Dendritic cell treated with granulocyte-macrophage colony-stimulating factor and Interleukin-4, amounts not matched to agents 40 ng/mL and 50 ng/mL, for 4 days (primary cell): ENCODE results near the gene EVI2A.
"Not testable (repeated sequence)": the region's sequence is repeated elsewhere in the genome, so short reads cannot be mapped to it uniquely, and the experiment has no call there.

ENCODE experiments used
- H3K27ac Mint-ChIP-seq: one replicate; pipeline ENCODE4 v1.8.0; 2022; ENCODE audit warnings: mild to moderate bottlenecking, mixed read lengths
- H3K27me3 Mint-ChIP-seq: one replicate; pipeline ENCODE4 v1.8.0; 2022; ENCODE audit warnings: mild to moderate bottlenecking, mixed read lengths
- H3K36me3 Mint-ChIP-seq: one replicate; pipeline ENCODE4 v1.8.0; 2022; ENCODE audit warnings: low read depth, mixed read lengths
- H3K4me1 Mint-ChIP-seq: one replicate; pipeline ENCODE4 v1.8.0; 2022; ENCODE audit warnings: low read depth, mixed read lengths
- H3K4me3 Mint-ChIP-seq: one replicate; pipeline ENCODE4 v1.8.0; 2022; ENCODE audit warnings: mild to moderate bottlenecking, moderate library complexity, mixed read lengths
- H3K9me3 Mint-ChIP-seq: one replicate; pipeline ENCODE4 v1.8.0; 2022; ENCODE audit warnings: mixed read lengths
- intact Hi-C: fragments of 100-400 bp; cut with micrococcal nuclease; formaldehyde crosslinking; loops from one replicate; pipeline ENCODE4 v1.15.0; 2022

EVI2A gene, protein sequence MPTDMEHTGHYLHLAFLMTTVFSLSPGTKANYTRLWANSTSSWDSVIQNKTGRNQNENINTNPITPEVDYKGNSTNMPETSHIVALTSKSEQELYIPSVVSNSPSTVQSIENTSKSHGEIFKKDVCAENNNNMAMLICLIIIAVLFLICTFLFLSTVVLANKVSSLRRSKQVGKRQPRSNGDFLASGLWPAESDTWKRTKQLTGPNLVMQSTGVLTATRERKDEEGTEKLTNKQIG

DNA sequence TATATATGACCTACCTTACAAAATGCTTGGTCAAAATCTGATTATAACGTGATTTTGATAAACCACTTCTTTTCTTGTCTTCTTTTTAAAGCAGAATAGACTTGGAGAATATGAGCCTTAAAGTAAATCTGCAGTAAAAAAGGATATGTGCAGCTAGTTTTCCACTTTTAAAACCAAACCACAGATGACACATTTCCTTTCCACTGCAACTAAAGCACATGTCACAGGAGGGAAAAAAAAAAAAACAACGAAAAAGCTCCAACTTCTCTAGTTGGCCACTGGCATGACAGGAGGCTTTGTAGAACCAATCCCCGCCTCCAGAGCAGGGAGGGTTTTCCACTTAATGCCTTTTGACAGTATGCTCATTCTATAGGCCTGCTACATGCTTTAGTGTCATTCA, at the start of gene EVI2A:
Gene EVI2A, minus strand, starts transcription at position 142 of the 400 bp plus-strand sequence. CDS start 2,609 bp downstream, outside the sequence.
- Mint-ChIP-seq H3K4me1 (peaks cover 28% of the 10 kb centered on the region), H3K36me3 (peaks cover 31% of the 10 kb centered on the region), H3K27me3 (no peaks in the 10 kb centered on the region), H3K4me3 (peak within 1 kb of the TSS; percentile 69), H3K9me3 (no peaks in the 10 kb centered on the region), H3K27ac (peak within 1 kb of the TSS; percentile 87)
- intact Hi-C loops, result loop anchor here (5.0 kb wide), 2 partner anchors 51 to 369 kb away; no protein-coding TSS in a partner anchor

DNA sequence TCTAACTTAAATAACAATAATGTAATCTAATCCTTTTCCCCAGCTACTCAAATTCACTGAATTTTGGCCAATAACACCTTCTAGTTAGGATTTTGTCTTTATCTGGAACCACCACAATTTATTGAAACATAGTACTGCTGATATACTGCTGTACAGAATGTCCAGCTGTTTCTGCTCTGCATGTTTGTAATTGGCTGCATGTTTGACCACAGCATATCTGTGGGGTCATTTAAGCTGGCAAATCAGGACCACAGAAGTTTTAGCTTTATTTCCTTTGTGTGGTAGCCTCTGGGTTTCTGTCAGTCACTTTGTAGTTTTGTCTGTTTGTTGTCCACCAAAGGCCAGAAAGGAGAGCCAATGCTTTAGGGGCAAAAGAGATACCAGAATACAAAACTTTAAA, 47.8 kb upstream of the EVI2A start:
- Mint-ChIP-seq H3K27ac (no peak overlapping the region), H3K4me1 (peaks cover 26% of the 10 kb centered on the region), H3K4me3 (no peak overlapping the region), H3K9me3 (no peaks in the 10 kb centered on the region), H3K36me3 (peaks cover 17% of the 10 kb centered on the region), H3K27me3 (no peaks in the 10 kb centered on the region)
- intact Hi-C loops, result loop anchor here (10.0 kb wide), 1 partner anchor 64 kb away; no protein-coding TSS in a partner anchor

DNA sequence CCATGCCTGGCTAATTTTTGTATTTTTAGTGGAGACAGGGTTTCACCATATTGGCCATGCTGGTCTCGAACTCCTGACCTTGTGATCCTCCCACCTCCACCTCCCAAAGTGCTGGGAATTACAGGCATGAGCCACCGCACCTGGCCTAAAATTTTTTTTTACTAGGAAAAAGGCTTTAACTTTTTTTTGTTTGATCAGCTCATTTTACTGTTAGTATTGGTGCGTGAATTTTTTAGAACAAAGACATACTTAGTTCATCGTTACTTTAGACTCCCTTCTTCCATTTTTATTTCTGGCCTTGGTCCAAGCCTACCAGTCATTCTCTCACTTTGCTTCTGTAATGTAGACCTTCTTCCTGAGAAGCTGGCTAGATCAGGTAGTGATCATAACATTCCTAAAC, 44.7 kb upstream of the EVI2A start:
- no peaks in the 10 kb centered on the region for H3K9me3 Mint-ChIP-seq
- intact Hi-C loops, result loop anchor here (10.0 kb wide), 1 partner anchor 61 kb away; no protein-coding TSS in a partner anchor
- H3K27me3 Mint-ChIP-seq, result no peaks in the 10 kb centered on the region
- H3K4me3 Mint-ChIP-seq, result no peak overlapping the region
- peaks cover 44% of the 10 kb centered on the region for H3K36me3 Mint-ChIP-seq
- no peak overlapping the region for H3K27ac Mint-ChIP-seq
- peaks cover 7% of the 10 kb centered on the region for H3K4me1 Mint-ChIP-seq

DNA sequence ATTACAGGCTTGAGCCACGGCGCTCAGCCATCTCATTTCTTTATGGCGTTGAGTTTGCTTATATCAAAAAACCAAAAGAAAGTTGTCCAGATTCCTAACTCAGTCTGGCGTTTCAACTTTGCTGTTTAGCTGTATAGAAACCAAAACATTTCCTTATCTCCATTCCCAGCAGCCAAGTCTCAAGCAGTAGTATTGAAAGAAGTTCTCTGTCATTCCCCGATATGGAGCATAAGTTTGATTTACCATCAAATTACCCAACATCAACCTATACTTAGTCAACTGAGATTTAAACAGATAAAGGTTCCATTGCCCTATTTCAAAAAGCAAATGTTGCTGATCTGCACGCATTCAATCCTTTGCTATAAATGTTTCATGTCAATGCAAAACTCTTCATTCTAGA, 42.6 kb upstream of the EVI2A start:
- H3K27ac Mint-ChIP-seq, result no peak overlapping the region
- H3K4me1 Mint-ChIP-seq, result peaks cover 7% of the 10 kb centered on the region
- no peaks in the 10 kb centered on the region for H3K27me3 Mint-ChIP-seq
- no peak overlapping the region for H3K4me3 Mint-ChIP-seq
- H3K9me3 Mint-ChIP-seq, result no peaks in the 10 kb centered on the region
- H3K36me3 Mint-ChIP-seq, result peaks cover 59% of the 10 kb centered on the region
- intact Hi-C loops, result loop anchor here (10.0 kb wide), 1 partner anchor 59 kb away; no protein-coding TSS in a partner anchor

DNA sequence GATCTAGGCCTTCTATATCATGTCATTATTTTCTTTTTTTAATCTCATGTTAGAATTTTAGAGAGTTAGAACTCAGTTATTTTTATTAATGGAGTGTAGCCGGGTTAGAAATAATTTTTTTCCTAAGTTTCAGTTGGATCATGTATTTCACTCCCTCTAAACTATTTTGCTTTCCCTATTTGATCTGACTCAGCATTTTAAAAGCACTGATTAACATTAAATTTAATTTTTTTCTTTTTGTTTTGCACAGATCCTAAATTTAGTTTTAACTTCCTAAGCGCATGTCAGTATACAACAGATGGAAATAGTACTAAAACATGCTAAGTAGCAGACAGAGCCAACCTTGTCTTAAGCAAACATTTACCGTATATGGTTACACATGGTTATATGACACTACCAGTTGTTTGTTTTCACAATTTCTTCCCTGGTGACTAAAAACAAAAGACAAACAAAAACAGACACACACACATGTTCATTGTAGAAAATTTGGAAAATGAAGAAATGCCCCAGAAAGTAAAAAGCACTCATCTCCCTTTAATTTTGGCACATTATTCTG, 36.5 kb upstream of the EVI2A start:
- intact Hi-C loops, result no loop called here
- no peaks in the 10 kb centered on the region for H3K27me3 Mint-ChIP-seq
- no peak overlapping the region for H3K27ac Mint-ChIP-seq
- H3K9me3 Mint-ChIP-seq, result no peaks in the 10 kb centered on the region
- H3K4me3 Mint-ChIP-seq, result no peak overlapping the region
- H3K36me3 Mint-ChIP-seq, result peaks cover 72% of the 10 kb centered on the region
- H3K4me1 Mint-ChIP-seq, result peaks cover 7% of the 10 kb centered on the region

DNA sequence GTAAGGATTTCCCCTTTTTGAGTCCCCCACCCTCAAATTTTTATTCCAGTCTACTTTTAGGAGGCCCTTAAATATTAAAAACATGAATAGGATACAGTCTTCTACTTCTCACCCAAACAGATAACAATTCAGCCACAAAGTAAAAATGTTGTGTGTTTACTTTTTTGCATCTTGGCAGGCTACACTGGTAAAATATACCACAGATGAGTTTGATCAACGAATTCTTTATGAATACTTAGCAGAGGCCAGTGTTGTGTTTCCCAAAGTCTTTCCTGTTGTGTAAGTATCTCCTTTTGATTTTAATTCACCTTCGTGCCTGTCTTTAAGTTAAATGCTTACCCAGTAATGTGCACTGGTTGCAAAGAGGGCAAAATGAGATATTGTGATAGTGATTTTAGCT, 35.7 kb upstream of the EVI2A start:
- Mint-ChIP-seq H3K36me3 (peaks cover 74% of the 10 kb centered on the region), H3K4me3 (no peak overlapping the region), H3K9me3 (no peaks in the 10 kb centered on the region), H3K27ac (no peak overlapping the region), H3K4me1 (peaks cover 7% of the 10 kb centered on the region), H3K27me3 (no peaks in the 10 kb centered on the region)
- intact Hi-C loops, result no loop called here

DNA sequence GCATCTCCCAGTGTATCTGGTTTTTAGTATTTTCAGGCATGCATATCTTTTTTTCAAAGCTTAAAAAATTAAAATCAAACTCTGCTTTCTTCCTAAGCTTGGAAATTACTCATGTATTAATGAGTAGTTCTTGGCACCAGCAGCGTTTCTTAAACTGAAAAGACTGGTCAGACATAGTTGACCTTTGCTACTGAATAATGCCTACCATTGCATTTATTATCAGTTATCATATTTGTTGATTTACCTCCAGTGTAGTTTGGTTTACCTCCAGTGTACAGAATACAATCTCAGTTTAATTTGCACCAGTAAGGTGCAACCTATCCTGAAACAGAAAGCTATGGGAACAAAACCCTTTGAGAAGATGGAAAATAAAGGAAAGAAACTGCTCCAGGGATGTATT, 34.5 kb upstream of the EVI2A start:
- peaks cover 7% of the 10 kb centered on the region for H3K4me1 Mint-ChIP-seq
- no peaks in the 10 kb centered on the region for H3K9me3 Mint-ChIP-seq
- intact Hi-C loops, result no loop called here
- H3K4me3 Mint-ChIP-seq, result no peak overlapping the region
- peaks cover 73% of the 10 kb centered on the region for H3K36me3 Mint-ChIP-seq
- H3K27me3 Mint-ChIP-seq, result no peaks in the 10 kb centered on the region
- no peak overlapping the region for H3K27ac Mint-ChIP-seq

DNA sequence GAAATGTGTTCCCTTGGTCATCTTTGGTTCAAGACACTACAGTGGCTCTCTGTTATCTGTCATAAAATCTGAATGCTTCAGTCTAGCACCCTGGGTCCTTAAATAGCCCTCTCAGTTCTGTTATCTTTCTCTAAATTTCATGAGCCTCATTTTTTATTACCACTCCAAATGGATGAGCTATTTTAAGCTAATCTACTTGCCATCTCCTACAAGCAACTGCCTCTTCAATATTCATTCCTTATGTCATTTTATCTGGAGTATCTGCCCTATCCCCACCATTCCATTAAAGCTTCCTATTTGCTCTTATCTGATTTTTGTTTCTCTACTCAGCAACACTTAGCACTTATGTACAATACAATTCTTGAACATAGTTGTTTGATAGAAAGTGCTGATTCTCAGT, 28.0 kb upstream of the EVI2A start:
- Mint-ChIP-seq H3K4me3 (no peak overlapping the region), H3K27ac (no peak overlapping the region), H3K27me3 (no peaks in the 10 kb centered on the region), H3K9me3 (no peaks in the 10 kb centered on the region), H3K36me3 (peaks cover 49% of the 10 kb centered on the region), H3K4me1 (no peaks in the 10 kb centered on the region)
- intact Hi-C loops, result no loop called here

DNA sequence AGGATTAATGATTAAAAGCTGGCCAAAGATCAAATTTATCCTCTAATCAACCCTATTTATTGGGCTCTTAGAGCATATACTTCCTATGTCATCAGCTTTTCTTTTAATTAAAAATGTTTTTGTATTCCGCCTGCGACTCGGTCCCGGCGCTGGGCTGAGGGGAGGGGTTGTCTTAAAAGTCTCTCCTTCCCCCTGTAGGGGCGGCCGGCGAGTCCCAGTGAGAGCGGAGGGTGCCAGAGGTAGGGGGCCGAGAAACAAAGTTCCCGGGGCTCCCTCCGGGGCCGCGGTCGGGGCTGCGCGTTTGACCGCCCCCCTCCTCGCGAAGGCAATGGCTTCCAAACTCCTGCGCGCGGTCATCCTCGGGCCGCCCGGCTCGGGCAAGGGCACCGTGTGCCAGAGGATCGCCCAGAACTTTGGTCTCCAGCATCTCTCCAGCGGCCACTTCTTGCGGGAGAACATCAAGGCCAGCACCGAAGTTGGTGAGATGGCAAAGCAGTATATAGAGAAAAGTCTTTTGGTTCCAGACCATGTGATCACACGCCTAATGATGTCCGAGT, 23.8 kb upstream of the EVI2A start:
- not testable (repeated sequence) for H3K4me1 Mint-ChIP-seq

DNA sequence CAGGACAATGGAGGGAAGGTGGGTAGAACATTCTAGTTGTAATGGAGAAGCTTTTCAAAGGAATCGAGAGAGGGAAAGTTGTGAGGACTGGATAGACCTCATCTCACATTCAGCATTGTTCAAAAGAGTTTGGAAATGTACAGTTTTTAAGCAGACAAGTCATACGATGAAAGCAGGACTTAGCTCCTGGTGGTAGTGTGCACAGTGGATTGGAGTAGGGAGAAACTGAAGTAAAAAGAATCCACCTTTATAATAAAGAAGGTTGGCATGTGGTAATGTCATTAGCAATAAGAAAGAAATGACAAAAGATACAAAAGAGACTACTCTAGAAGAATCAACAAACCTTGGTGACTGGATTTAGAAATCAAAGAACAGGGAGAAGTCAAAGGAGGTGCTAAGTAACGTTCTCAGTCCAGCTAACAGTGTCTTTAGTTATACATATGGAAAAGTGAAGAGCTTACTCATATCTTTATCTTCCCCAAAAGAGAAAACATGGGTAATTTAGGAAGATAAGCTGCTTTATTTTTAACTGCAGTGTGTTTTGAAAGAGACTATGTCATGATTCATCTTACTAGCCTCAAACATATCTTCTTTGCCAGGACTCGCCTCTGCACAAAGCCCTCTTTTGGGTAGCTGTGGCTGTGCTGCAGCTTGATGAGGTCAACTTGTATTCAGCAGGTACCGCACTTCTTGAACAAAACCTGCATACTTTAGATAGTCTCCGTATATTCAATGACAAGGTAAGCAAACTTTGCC, 18.7 kb upstream of the EVI2A start:
- H3K9me3 Mint-ChIP-seq, result no peaks in the 10 kb centered on the region
- H3K27me3 Mint-ChIP-seq, result no peaks in the 10 kb centered on the region
- intact Hi-C loops, result loop anchor here (5.0 kb wide), 1 partner anchor 38 kb away; no protein-coding TSS in a partner anchor
- no peak overlapping the region for H3K4me3 Mint-ChIP-seq
- H3K4me1 Mint-ChIP-seq, result peaks cover 11% of the 10 kb centered on the region
- no peak overlapping the region for H3K27ac Mint-ChIP-seq
- H3K36me3 Mint-ChIP-seq, result peaks cover 19% of the 10 kb centered on the region

More for the DNA sequence above, 23.8 kb upstream of the EVI2A start:
- peaks cover 27% of the 10 kb centered on the region for H3K36me3 Mint-ChIP-seq
- H3K27ac Mint-ChIP-seq, H3K27me3 Mint-ChIP-seq, H3K4me3 Mint-ChIP-seq, intact Hi-C loops, H3K9me3 Mint-ChIP-seq: not testable (repeated sequence)

DNA sequence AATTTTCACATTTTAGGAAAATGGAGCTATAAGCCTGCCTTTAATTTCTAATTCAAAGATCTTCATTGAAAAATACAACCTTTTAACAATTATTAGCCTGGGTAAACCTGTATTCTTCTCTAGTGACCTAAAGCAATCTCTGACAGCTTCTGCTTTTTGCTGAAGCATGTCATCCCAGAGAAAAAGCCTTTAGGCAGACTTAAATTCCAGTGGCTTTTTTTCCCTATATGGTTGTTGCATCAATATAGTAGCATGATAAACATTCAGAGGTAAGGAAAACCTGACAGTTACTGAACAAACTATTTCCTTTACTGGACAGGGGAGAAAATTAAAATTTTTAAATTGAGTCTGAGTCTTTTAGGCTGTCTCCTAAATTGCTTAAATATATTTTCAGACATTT, 7.8 kb upstream of the EVI2A start:
- no peaks in the 10 kb centered on the region for H3K27me3 Mint-ChIP-seq
- H3K9me3 Mint-ChIP-seq, result no peaks in the 10 kb centered on the region
- no peak overlapping the region for H3K27ac Mint-ChIP-seq
- H3K36me3 Mint-ChIP-seq, result peaks cover 25% of the 10 kb centered on the region
- no peaks in the 10 kb centered on the region for H3K4me1 Mint-ChIP-seq
- no peak overlapping the region for H3K4me3 Mint-ChIP-seq
- intact Hi-C loops, result no loop called here

DNA sequence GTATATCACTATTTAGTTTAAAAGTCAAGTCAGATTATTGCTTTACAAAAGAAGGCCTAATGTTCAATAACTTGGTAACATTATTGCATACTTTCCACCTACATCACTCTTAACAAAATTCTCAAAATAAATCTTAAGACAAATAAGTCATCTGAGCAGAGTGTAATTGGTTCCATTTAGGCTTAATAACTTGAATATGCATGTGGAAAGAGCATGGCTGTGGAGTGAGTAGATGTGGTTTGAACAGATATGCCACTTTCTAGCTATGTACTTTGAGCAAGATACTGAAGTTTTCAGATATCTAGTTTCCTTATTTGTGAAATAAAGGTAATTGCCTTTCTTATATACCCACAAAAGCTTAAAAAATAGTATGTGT, 6.7 kb upstream of the EVI2A start:
- H3K36me3 Mint-ChIP-seq, result peaks cover 25% of the 10 kb centered on the region
- no peak overlapping the region for H3K27ac Mint-ChIP-seq
- no peaks in the 10 kb centered on the region for H3K9me3 Mint-ChIP-seq
- peaks cover 6% of the 10 kb centered on the region for H3K4me1 Mint-ChIP-seq
- no peaks in the 10 kb centered on the region for H3K27me3 Mint-ChIP-seq
- H3K4me3 Mint-ChIP-seq, result no peak overlapping the region
- intact Hi-C loops, result no loop called here

DNA sequence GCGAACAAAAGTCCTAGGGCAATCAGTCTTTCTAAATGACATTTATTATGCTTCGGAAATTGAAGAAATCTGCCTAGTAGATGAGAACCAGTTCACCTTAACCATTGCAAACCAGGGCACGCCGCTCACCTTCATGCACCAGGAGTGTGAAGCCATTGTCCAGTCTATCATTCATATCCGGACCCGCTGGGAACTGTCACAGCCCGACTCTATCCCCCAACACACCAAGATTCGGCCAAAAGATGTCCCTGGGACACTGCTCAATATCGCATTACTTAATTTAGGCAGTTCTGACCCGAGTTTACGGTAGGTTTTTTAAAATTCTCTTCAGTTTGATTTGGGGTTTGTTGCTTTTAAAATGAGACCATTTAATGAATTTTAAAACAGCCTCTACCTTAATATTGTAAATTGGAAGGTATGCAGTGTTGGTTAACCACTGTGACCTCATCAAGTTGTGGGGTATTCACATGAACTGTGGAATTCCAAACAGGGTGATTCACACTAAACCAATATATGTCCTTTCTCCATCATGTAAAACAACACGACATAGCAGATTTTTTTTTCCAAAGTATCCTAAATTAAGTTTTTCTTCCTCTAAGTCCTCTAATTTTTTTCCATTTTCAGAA, 6.2 kb upstream of the EVI2A start:
- Mint-ChIP-seq H3K9me3 (no peaks in the 10 kb centered on the region), H3K4me3 (no peak overlapping the region), H3K36me3 (peaks cover 25% of the 10 kb centered on the region), H3K27ac (no peak overlapping the region), H3K4me1 (peaks cover 6% of the 10 kb centered on the region), H3K27me3 (no peaks in the 10 kb centered on the region)
- intact Hi-C loops, result no loop called here
